Dermis lymphatic vessel endothelial cell (primary cell): Measurements from ENCODE around the gene KLHL12. TPM values are rescaled to one million over a fixed set of nuclear protein-coding genes. Genes with fewer than 3 reads are reported as not detected.

ENCODE experiments used
- total RNA-seq: library from RNA; depleted of rRNA; stranded (reverse); fragments of >200 nt; gene quantifications from 2 replicates; pipeline ENCODE4 v1.2.1, GENCODE V29; 2014

KLHL12 gene
- 21.6 and 27.1 TPM in 2 replicates for total RNA-seq

DNA sequence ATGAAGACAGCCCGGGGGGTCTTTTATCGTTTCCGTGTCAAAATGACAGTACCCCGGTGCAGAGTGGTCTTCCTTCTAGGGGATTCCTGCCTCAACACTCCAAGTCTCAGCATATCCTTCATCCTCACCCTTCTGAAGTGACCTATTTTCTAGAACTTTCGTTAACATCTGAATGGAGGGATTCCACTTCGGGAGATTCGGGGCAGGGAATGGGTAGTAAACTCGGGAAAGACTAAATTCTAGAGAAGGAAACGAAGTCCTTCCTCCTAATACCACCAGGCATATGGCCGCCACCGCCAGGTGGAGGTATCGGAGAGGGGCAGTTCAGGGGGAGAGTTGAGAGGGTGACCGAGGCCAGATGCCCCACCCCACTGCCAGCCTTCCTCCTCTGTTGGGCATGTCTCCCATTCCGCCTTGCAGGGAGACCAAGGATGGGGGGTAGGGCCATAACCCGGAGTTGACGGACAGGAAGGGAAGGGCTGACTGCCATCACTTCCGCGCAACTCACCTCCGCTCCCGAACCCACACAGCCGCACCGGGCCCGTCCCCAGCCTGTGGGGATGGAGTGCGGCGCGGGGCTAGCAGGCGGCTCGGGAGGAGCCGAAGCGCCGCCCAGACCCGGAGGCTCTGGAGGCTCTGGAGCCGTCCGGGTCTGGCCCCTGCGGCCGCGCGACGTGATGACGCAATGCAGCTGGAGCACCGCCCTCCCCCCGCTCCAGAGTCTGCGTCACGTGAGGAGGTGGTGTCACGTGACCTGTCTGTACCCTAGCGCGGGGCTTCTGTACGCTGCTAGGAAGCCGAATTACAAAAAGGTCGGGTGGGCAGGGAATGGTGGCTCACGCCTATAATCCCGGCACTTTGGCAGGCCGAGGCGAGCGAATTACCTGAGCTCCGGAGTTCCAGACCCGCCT, at the start of gene KLHL12:
KLHL12 (minus strand) TSS at position 654 of the 911 bp plus-strand sequence. CDS start 2,072 bp downstream, outside the sequence.

GRCh38 chr1:202957733-202958543, 30.9 kb upstream of the KLHL12 start, which contains the start of gene ADIPOR1:
ADIPOR1 (minus strand) TSS chr1:202958312; CDS start chr1:202951070, 7,242 bp downstream.

GRCh38 chr1:202888531-202889360, 38.3 kb downstream of the KLHL12 start, which contains the start of gene RABIF:
RABIF (minus strand) TSS chr1:202889149; CDS start chr1:202889098, 51 bp downstream.

Other genes with a start within 250 kb of the KLHL12 start
- not detected in 2 replicates for gene SYT2, start 216.8 kb downstream of the KLHL12 start, total RNA-seq
- gene KDM5B, start 118.8 kb downstream of the KLHL12 start, total RNA-seq: 50.5 and 72.0 TPM in 2 replicates
- 0.22 TPM in 1 of 2 replicates, not detected in the other for gene PCAT6, start 116.3 kb downstream of the KLHL12 start, total RNA-seq
- 9.0 and 12.0 TPM in 2 replicates for gene RABIF, start 38.1 kb downstream of the KLHL12 start, total RNA-seq
- gene ADIPOR1, start 31.1 kb upstream of the KLHL12 start, total RNA-seq: 88.4 and 117 TPM in 2 replicates
- gene CYB5R1, start 40.0 kb upstream of the KLHL12 start, total RNA-seq: 31.3 and 37.7 TPM in 2 replicates
- 63.6 and 81.1 TPM in 2 replicates for gene TMEM183A, start 80.1 kb upstream of the KLHL12 start, total RNA-seq
- 0.11 and 0.17 TPM in 2 replicates for gene PPFIA4, start 99.3 kb upstream of the KLHL12 start, total RNA-seq
- not detected in 2 replicates for gene MYOG, start 158.8 kb upstream of the KLHL12 start, total RNA-seq
- gene ADORA1, start 200.5 kb upstream of the KLHL12 start, total RNA-seq: not detected in 2 replicates
- gene MYBPH, start 248.6 kb upstream of the KLHL12 start, total RNA-seq: not detected in 2 replicates